ENCODE data around the gene PWWP2B. TPM values are rescaled to one million over a fixed set of nuclear protein-coding genes. Genes with fewer than 3 reads are reported as not detected.
A peak's percentile ranks its signal among the peaks of the same experiment; 100 is the strongest.

Gene PWWP2B
- total RNA-seq, 4 donors from 2014 or later, result 11.8 to 25.5 (median 14.3) TPM

GRCh38 chr10:132407846-132408278 lies 10.9 kb downstream of the PWWP2B start:
- H3K4me1 ChIP-seq, result peaks cover 50 to 64% (median 59%) of the 10 kb centered on the region in 4 donors
- DNase-seq (ENCODE audit: extremely low spot score), result no peak
- peak overlapping the region; percentile 19 to 40 (median 24) for H3K4me3 ChIP-seq
- no peaks in the 10 kb centered on the region for H3K9me3 ChIP-seq
- TF ChIP-seq CTCF (IDR thresholded peaks at IDR 0.05) (peak in 2 of 3 experiments; percentile 19 to 31), POLR2AphosphoS5 (IDR thresholded peaks at IDR 0.05) (peak; percentile 29 to 55), POLR2A (IDR thresholded peaks at IDR 0.05; ENCODE audit: low read depth) (no peak)
- peaks cover 10 to 31% (median 31%) of the 10 kb centered on the region in 4 donors for H3K36me3 ChIP-seq
- H3K27ac ChIP-seq (replicated peaks in 1 of 4), result peak overlapping the region; percentile 76 to 83 (median 78)
- intact Hi-C loops (cut with DNase I), result no loop called here
- WGBS, result 32% methylated on average over 3 of the region's 17 CpGs
- no peaks in the 10 kb centered on the region for H3K27me3 ChIP-seq

- H3K27me3 ChIP-seq, result no peaks in the 10 kb centered on the region
- no peak for DNase-seq (ENCODE audit: extremely low spot score)
- 41% methylated on average over 8 of the region's 20 CpGs for WGBS
- H3K27ac ChIP-seq (replicated peaks in 1 of 4), result peak overlapping the region; percentile 76 to 83 (median 78)
- H3K36me3 ChIP-seq, result peaks cover 10 to 31% (median 31%) of the 10 kb centered on the region in 4 donors
- no peaks in the 10 kb centered on the region for H3K9me3 ChIP-seq
- intact Hi-C loops (cut with DNase I), result no loop called here
- H3K4me3 ChIP-seq, result peak overlapping the region; percentile 19 to 40 (median 24)
- H3K4me1 ChIP-seq, result peaks cover 54 to 69% (median 64%) of the 10 kb centered on the region in 4 donors
- TF ChIP-seq POLR2A (IDR thresholded peaks at IDR 0.05; ENCODE audit: low read depth), result no peak
- no peak for TF ChIP-seq POLR2AphosphoS5 (IDR thresholded peaks at IDR 0.05)
- TF ChIP-seq CTCF (IDR thresholded peaks at IDR 0.05), result no peak
- no peak for TF ChIP-seq EP300 (IDR thresholded peaks at IDR 0.05)
These were observed 11.4 kb downstream of the PWWP2B start for GRCh38 chr10:132408367-132408781.

- peaks cover 10 to 31% (median 28%) of the 10 kb centered on the region in 4 donors for H3K36me3 ChIP-seq
- DNase-seq (ENCODE audit: extremely low spot score), result no peak
- intact Hi-C loops (cut with DNase I), result no loop called here
- peak overlapping the region; percentile 76 to 83 (median 78) for H3K27ac ChIP-seq (replicated peaks in 1 of 4)
- H3K9me3 ChIP-seq, result no peaks in the 10 kb centered on the region
- peak overlapping the region in 2 of 4 donors; percentile 19 to 40 for H3K4me3 ChIP-seq
- peaks cover 60 to 75% (median 70%) of the 10 kb centered on the region in 4 donors for H3K4me1 ChIP-seq
- TF ChIP-seq EP300 (IDR thresholded peaks at IDR 0.05) (no peak), CTCF (IDR thresholded peaks at IDR 0.05) (no peak), POLR2A (IDR thresholded peaks at IDR 0.05; ENCODE audit: low read depth) (no peak), POLR2AphosphoS5 (IDR thresholded peaks at IDR 0.05) (no peak)
- no peaks in the 10 kb centered on the region for H3K27me3 ChIP-seq
- 93% methylated on average over 6 of the region's 27 CpGs for WGBS
These were observed 12.0 kb downstream of the PWWP2B start for GRCh38 chr10:132408823-132409666.

DNA sequence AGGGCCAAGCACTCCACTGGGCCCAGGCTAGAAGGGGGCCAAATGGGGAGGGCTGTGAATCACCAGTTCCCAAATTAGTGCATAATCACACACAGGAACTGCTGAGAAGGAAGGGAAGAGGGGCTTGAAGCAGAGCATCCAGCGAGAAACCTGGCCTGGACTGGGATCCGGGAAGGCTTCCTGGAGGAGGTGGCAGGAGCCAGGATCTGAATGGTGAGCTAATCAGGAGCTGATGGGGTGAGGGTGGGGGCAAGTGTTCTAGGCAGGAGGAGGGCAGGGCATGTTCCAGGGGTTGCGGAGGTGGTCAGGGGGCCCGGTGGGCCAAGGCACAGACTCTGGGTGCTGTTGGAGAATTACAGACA lies 12.6 kb downstream of the PWWP2B start:
- intact Hi-C loops (cut with DNase I), result no loop called here
- H3K4me3 ChIP-seq, result no peak overlapping the region
- H3K9me3 ChIP-seq, result no peaks in the 10 kb centered on the region
- H3K27ac ChIP-seq (replicated peaks in 1 of 4), result peak overlapping the region; percentile 76 to 83 (median 78)
- H3K27me3 ChIP-seq, result no peaks in the 10 kb centered on the region
- H3K36me3 ChIP-seq, result peaks cover 10 to 27% (median 23%) of the 10 kb centered on the region in 4 donors
- no peak for DNase-seq (ENCODE audit: extremely low spot score)
- no peak for TF ChIP-seq POLR2A (IDR thresholded peaks at IDR 0.05; ENCODE audit: low read depth)
- no peak for TF ChIP-seq CTCF (IDR thresholded peaks at IDR 0.05)
- TF ChIP-seq POLR2AphosphoS5 (IDR thresholded peaks at IDR 0.05), result no peak
- TF ChIP-seq EP300 (IDR thresholded peaks at IDR 0.05), result no peak
- WGBS, result 90% methylated on average over 4 of the region's 4 CpGs
- peaks cover 61 to 81% (median 76%) of the 10 kb centered on the region in 4 donors for H3K4me1 ChIP-seq

Measured in esophagus muscularis mucosa (tissue), 4 donors.